Keratinocyte (primary cell): ENCODE data around the gene SCUBE1.

Experiments
- EZH2 ChIP-seq: IDR thresholded peaks from one replicate; pipeline ENCODE4 v1.6.1; 2012; ENCODE audit warnings: inconsistent platforms, mild to moderate bottlenecking, low read length, moderate library complexity
- TF ChIP-seq, protein P1 (sequence below), 3 experiments: IDR thresholded peaks in 1 of 3; conservative IDR thresholded peaks in 1 of 3; optimal IDR thresholded peaks in 1 of 3; 2 replicates in 2 of 3; 3 replicates in 1 of 3; pipeline versions ENCODE3 to v1.5.1; 2011; ENCODE audit warnings: low read length in 3 of 3, mild to moderate bottlenecking in 3 of 3, moderate library complexity in 2 of 3, control low read depth in 1 of 3, inconsistent platforms in 1 of 3; ENCODE audit not compliant: insufficient read depth in 2 of 3; ENCODE audit errors: extremely low read depth in 1 of 3

DNA sequence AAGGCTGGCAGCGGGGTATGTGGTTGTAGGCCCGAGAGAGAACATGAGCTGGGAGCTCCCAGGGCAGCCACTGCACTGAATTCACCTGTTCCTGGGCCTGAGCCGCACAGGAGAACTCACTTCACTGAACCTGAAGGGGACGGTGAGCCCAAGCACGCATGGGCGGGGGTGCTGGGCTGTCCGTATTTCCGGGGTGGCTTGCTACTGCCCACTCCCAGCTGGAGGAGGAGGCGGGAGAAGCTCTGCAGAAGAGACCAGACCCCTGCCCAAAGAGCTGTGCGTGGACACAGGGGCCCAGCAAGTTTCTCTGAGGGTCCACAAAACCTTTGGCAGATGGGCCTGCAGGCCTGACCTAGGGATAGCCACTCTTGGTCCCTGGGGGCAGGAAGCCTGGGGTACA lies 161.1 kb downstream of the SCUBE1 start:
- TF ChIP-seq EZH2: no peak
- TF ChIP-seq, protein P1, sequence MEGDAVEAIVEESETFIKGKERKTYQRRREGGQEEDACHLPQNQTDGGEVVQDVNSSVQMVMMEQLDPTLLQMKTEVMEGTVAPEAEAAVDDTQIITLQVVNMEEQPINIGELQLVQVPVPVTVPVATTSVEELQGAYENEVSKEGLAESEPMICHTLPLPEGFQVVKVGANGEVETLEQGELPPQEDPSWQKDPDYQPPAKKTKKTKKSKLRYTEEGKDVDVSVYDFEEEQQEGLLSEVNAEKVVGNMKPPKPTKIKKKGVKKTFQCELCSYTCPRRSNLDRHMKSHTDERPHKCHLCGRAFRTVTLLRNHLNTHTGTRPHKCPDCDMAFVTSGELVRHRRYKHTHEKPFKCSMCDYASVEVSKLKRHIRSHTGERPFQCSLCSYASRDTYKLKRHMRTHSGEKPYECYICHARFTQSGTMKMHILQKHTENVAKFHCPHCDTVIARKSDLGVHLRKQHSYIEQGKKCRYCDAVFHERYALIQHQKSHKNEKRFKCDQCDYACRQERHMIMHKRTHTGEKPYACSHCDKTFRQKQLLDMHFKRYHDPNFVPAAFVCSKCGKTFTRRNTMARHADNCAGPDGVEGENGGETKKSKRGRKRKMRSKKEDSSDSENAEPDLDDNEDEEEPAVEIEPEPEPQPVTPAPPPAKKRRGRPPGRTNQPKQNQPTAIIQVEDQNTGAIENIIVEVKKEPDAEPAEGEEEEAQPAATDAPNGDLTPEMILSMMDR (optimal IDR thresholded peaks at IDR 0.05 in 1 of 3, IDR thresholded peaks at IDR 0.05 in 1 of 3, conservative IDR thresholded peaks at IDR 0.05 in 1 of 3; ENCODE audit: extremely low read depth in 1 of 3, insufficient read depth in 2 of 3, low read length in 3 of 3): no peak
